ENCODE data around the gene TRAPPC10.
"Not testable (repeated sequence)": the region's sequence is repeated elsewhere in the genome, so short reads cannot be mapped to it uniquely, and the experiment has no call there.

TRAPPC10 gene

DNA sequence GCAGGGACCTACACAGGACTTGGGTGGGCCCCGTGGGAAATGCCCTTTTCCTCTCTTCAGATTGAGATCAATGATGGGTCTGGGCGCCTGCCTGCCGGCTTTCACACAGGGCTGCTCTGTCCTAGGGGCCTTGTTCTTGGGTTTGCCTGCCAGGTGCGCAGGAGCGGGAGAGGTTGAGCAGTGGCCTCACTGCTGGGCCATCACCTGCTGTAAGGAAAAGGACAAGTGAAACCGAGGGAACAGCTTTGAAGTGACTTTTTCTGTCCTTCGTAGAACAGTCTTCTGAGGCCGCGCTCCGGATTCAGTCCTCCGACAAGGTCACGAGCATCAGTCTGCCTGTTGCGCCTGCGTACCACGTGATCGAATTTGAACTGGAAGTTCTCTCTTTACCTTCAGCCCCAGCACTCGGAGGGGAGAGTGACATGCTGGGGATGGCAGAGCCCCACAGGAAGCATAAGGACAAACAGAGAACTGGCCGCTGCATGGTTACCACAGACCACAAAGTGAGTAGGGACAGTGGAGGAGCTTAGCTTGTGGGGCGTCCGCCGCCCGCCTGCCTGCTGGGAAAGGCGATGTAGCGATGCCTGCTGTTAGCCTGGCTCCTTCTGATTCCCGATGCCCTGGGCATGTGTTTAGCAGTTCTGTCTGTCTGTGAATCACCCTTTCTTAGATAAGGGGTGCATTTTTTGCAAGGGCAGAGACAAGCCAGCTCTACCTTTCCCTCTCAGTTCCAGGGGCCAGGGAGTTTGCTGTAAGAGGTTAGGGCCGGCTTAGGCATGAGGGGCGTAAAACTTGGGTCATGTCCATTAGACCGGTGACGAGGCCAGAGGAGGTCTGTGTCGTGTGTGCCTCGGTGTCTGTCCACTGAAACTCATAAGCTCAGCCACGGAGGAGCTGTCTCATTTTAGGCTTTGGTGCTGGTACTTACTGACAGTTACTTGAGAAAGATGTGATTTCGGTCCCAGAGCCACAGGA, 75.6 kb downstream of the TRAPPC10 start:
- peak in 1 of 2 donors; percentile 21 for DNase-seq (ENCODE audit: low read depth in 2 of 2)

DNA sequence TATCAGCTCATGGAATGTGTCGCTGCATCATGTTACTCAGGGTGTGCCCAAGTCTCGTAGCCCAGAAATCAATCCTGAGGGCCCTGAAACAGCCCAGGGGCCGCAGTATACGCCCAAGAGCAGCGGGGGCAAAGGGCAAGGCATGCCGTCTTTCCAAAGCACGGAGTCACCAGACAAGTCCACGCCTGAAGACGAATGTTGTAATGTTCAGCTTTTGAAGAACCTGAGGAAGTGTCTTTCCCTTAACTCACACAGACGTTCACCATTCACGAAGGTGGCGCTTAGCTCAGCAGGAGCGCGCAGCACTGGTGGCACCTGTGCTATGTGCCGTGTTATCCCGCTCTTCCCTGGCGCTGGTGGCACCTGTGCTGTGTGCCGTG, 76.3 kb downstream of the TRAPPC10 start:
- DNase-seq (ENCODE audit: low read depth in 2 of 2) = no peak

GRCh38 chr21:44089001-44089911, 77.1 kb downstream of the TRAPPC10 start:
- DNase-seq (ENCODE audit: low read depth in 2 of 2) = no peak

DNA sequence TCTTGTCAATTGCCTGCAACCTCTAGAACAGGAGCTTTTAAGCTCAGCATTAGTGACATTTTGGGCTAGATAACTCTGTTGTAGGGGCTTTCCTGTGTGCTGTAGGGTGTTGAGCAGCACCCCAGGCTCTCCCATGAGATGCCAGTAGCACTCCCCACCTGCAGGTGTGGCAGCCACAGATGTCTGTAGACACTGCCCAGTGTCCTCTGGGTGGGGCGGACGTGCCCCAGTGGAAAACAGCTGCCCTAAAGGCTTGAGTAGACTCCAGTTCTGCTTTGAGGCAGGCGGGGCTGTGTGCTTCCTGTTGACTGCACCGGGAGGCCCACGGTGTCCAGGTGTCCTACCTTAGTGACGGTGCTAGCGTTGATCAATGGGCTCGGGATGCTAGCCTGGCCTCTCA, 78.2 kb downstream of the TRAPPC10 start:
- no peak for DNase-seq (ENCODE audit: low read depth in 2 of 2)

GRCh38 chr21:44092211-44092610, 80.1 kb downstream of the TRAPPC10 start:
- DNase-seq (ENCODE audit: low read depth in 2 of 2) = no peak

GRCh38 chr21:44093761-44094160, 81.7 kb downstream of the TRAPPC10 start:
- no peak for DNase-seq (ENCODE audit: low read depth in 2 of 2)

GRCh38 chr21:44094832-44095231, 82.7 kb downstream of the TRAPPC10 start:
- DNase-seq (ENCODE audit: low read depth in 2 of 2) = no peak

DNA sequence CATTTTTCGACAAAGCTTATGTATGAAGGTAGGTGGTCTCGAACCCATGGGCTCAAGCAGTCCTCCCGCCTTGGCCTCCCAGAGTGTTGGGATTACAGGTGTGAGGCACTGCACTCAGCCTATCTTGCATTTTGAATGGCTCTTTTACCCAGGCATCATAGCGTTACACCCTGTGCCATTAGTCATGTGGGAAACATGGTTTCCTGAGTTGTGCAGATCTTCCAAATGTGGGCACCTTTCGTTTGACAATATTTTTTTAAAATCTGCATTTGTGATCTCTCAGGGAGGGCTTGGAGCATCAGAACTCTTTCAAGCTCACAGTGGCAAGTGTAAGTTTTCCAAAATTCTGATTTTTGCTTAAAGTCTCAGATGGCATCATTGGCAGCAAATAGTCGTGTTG, 86.4 kb downstream of the TRAPPC10 start:
- DNase-seq (ENCODE audit: low read depth in 2 of 2) = not testable (repeated sequence)

DNA sequence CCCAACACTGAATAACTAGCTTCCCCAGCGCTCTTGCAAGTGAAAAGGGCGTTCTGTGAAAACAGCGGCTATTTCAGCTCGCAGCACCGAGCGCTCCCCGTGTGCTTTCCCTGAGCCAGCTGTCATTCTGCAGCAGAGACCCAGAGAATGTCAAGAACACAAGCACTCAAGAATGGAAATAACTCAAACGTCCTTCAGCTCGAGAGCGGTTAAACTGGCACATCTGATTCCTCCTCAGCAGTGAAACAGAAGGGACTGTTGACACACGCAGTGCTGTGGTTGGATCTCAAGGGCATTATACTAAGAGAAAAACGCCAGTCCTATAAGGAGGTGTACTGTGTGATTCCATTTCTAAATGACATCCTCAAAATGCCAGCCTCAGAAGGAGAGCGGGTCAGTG, 86.9 kb downstream of the TRAPPC10 start:
- DNase-seq (ENCODE audit: low read depth in 2 of 2) = not testable (repeated sequence)

GRCh38 chr21:44107026-44107501, 95.0 kb downstream of the TRAPPC10 start, which contains the start of gene PWP2:
TSS of gene PWP2 (plus strand) at chr21:44107399. CDS start at chr21:44107417, 18 bp downstream.
- DNase-seq (ENCODE audit: low read depth in 2 of 2) = peak in 1 of 2 donors; percentile 68

DNA sequence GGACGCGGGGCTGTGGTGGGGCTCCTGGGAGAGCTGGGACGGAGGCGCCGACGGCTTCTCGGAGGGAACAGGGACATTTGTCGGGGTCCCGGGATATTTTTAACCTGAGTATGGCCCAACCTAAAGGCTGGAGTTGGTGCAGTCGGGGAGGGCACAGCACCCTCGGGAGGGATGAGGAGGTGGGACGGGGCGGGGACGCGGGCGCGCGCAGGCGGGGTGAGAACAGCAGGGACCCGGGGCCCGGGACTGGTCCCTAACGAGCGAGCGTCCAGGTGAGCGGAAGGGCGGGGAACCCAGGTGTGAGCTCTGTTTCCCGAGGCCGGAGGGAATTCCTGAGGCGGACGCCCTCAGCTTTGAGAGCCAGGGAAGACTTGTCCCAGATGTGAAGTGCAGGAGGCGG, 95.5 kb downstream of the TRAPPC10 start:
- DNase-seq (ENCODE audit: low read depth in 2 of 2) = not testable (repeated sequence)

DNA sequence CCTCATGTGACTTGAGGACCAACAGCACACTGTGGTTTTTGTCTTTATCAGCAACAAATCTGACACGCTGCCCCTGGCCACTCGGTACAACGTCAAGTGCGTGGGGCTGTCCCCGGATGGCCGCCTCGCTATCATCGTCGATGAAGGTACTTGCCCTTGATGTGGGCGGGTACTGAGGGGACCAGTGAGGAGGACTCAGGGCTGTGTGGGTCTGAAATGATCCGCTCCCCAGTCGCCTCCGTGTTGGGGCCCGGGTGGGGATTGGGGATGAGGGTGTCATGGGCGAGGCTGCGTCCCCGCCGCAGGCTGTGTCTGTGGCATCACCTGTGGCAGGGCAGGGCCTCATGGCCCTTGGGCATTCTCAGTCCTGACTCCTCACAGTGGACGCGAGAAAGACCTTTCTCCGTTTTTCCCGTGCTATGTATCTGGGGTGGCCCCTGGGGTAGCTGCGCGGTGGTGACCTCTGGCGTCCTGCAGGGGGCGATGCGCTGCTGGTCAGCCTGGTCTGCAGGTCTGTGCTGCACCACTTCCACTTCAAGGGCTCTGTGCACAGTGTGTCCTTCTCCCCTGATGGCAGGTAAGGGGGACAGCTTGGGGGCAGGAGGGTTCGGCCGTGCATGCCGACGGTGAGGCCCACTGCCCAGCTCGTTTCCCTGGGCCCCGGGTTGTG, 101.7 kb downstream of the TRAPPC10 start:
- not testable (repeated sequence) for DNase-seq (ENCODE audit: low read depth in 2 of 2)

DNA sequence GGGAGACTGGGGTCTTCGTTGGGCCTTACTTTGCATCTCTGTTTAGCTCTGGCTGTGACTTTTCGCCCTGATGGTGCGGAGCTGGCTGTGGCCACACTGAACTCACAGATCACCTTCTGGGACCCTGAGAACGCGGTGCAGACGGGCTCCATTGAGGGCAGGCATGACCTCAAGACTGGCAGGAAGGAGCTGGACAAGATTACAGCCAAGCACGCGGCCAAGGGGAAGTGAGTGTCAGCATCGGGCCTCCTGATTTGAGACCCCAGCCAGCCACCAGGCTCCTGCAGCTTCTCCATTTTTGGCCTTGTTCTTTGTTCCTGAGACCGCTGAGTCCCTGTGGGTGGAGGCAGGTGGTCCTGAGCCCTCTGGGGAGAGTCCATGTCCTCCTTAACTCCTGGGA, 110.0 kb downstream of the TRAPPC10 start:
- DNase-seq (ENCODE audit: low read depth in 2 of 2) = not testable (repeated sequence)

GRCh38 chr21:44127827-44128226, 115.7 kb downstream of the TRAPPC10 start:
- not testable (repeated sequence) for DNase-seq (ENCODE audit: low read depth in 2 of 2)

GRCh38 chr21:44133715-44134057, 121.6 kb downstream of the TRAPPC10 start:
- not testable (repeated sequence) for DNase-seq (ENCODE audit: low read depth in 2 of 2)

DNA sequence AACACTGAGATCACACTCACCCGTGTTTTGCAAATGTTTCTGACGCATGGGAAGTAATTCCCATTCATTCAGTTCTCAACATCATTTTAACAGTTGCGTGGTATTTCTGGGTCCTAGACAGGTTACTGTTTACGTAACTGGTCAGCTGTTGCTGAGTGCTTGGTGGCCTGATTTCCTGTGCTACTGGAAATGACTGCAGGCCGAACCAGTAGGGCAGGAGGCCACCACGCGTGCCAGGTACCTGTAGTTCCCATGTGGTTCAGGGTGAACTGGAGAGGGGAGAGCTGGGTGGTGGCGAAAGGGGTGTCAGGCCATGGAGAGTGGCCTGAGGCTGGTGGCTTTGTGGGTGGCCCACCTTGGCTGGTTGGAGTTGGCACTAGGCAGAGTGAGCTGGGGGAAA, 122.6 kb downstream of the TRAPPC10 start:
- not testable (repeated sequence) for DNase-seq (ENCODE audit: low read depth in 2 of 2)

GRCh38 chr21:44138039-44138438, 125.9 kb downstream of the TRAPPC10 start:
- DNase-seq (ENCODE audit: low read depth in 2 of 2) = not testable (repeated sequence)

DNA sequence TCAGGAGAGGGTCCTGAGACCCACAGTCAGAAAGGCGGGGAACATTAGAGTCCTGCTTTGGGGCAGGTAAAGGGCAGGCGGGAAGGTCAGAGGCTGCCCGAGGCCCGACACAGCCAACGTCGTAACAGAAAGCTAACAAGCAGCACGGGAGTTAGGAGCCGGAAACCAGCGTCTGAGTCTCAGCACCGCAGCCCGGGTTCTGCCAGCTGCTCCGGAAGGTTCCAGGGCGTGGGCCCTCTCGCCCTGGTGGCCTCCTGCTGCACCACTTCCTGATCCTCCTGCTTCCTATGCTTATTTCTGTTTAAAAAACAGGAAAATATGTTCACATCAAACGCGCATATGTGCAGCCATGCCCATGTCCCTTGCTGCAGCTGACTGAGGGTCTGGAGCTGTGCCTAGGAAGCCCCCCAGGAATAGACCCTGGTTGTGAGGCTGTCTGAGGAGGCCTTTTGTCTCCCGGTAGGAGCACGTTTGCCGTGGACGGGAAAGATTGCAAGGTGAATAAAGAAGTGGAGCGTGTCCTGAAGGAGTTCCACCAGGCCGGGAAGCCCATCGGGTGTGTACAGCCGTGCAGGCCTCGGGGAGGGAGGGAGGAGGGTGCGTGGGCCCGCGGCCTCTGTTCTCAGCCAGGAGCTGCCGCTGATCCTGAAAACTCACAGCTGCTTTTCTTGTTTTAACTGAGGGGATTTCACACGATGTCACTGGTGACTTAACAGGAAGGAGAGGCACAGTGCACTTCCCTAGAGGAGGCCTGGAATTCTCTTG, 127.9 kb downstream of the TRAPPC10 start:
- not testable (repeated sequence) for DNase-seq (ENCODE audit: low read depth in 2 of 2)

GRCh38 chr21:44140552-44140932, 128.4 kb downstream of the TRAPPC10 start:
- DNase-seq (ENCODE audit: low read depth in 2 of 2) = not testable (repeated sequence)

DNA sequence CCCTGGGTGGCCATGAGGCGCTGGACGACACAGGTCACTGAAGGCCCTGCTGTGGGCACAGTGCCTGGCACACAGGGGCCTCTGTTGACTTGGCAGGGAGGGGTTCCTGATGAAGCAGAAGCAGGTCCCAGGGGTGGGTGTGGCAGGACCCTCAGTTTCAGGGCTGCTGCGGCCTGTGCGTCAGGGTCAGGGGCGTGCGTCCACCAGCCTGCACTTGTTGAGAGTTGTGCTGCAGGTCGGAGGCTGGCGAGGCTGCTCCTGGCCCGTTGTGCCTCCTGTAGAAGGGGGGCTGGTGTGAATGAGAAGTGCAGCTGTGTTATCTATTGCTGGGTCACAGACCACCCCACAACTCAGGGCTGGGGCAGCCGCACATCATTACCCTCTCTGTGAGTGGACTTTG, 130.4 kb downstream of the TRAPPC10 start:
- DNase-seq (ENCODE audit: low read depth in 2 of 2) = not testable (repeated sequence)

DNA sequence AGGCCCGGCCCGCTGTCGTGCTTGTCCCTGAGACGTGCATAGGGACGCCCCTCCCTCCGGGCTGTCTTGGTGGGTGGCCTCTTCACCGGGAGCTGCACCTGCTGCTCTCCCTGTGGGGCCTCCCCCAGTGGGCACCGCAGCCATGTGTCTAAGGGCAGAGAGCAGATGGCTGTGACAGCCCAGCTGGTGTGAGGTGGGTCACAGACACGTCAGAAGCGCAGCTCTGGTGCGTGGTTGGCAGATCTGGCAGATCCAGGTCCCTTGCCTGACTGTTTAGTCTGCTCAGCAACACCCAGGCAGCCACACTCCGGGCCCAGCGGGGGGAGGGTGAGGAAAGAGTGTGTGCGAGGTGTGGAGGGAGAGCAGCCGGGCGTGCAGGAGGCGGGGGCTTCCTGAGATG, 131.3 kb downstream of the TRAPPC10 start:
- peak in 1 of 2 donors; percentile 43 for DNase-seq (ENCODE audit: low read depth in 2 of 2)
